Left renal cortex interstitium (tissue), 4 donors: ENCODE measurements around the gene FMN2. TPM values are rescaled to one million over a fixed set of nuclear protein-coding genes. Genes with fewer than 3 reads are reported as not detected.
"Not testable (repeated sequence)": the region's sequence is repeated elsewhere in the genome, so short reads cannot be mapped to it uniquely, and the experiment has no call there.

Experiments used
- DNase-seq, 4 donors: peaks; one replicate each; pipeline ENCODE4 v3.0.0-alpha.2; 2013; ENCODE audit warnings: low read depth in 4 of 4, low spot score in 2 of 4, missing footprints in 1 of 4
- polyA plus RNA-seq, 4 donors: library from polyadenylated mRNA; unstranded; fragments of 120-200 nt; gene quantifications; one replicate each; pipeline ENCODE4 v1.2.1, GENCODE V29; 2013; ENCODE audit not compliant: insufficient read length in 4 of 4

The FMN2 gene
- polyA plus RNA-seq, 4 donors = 3.8 to 8.8 (median 6.1) TPM

GRCh38 chr1:240294566-240294965 lies 202.9 kb downstream of the FMN2 start:
- DNase-seq = no peak

- no peak for DNase-seq
Measured at GRCh38 chr1:240295811-240296210, 204.1 kb downstream of the FMN2 start.

- no peak for DNase-seq
Measured at GRCh38 chr1:240304466-240304865, 212.8 kb downstream of the FMN2 start.

GRCh38 chr1:240306673-240307072 lies 215.0 kb downstream of the FMN2 start:
- DNase-seq = no peak

GRCh38 chr1:240308096-240308495 lies 216.4 kb downstream of the FMN2 start:
- no peak for DNase-seq

GRCh38 chr1:240309769-240310168 lies 218.1 kb downstream of the FMN2 start:
- DNase-seq = no peak

GRCh38 chr1:240310226-240310925 lies 218.7 kb downstream of the FMN2 start:
- no peak for DNase-seq

GRCh38 chr1:240312872-240313271 lies 221.2 kb downstream of the FMN2 start:
- DNase-seq = no peak

GRCh38 chr1:240314845-240315801 lies 223.4 kb downstream of the FMN2 start:
- DNase-seq = no peak

- no peak for DNase-seq
Measured at GRCh38 chr1:240319998-240320397, 228.3 kb downstream of the FMN2 start.

GRCh38 chr1:240320659-240321058 lies 229.0 kb downstream of the FMN2 start:
- DNase-seq = no peak

- no peak for DNase-seq
Measured at GRCh38 chr1:240322943-240323342, 231.3 kb downstream of the FMN2 start.

- not testable (repeated sequence) for DNase-seq
Measured at GRCh38 chr1:240328382-240328781, 236.7 kb downstream of the FMN2 start.

- no peak for DNase-seq
Measured at GRCh38 chr1:240329443-240329842, 237.8 kb downstream of the FMN2 start.

GRCh38 chr1:240332672-240333071 lies 241.0 kb downstream of the FMN2 start:
- no peak for DNase-seq

GRCh38 chr1:240337781-240338180 lies 246.1 kb downstream of the FMN2 start:
- no peak for DNase-seq

- DNase-seq = no peak
Measured at GRCh38 chr1:240338837-240339236, 247.2 kb downstream of the FMN2 start.

GRCh38 chr1:240341365-240342250 lies 249.9 kb downstream of the FMN2 start:
- no peak for DNase-seq

GRCh38 chr1:240342251-240342625 lies 250.6 kb downstream of the FMN2 start:
- DNase-seq = no peak

GRCh38 chr1:240343045-240343444 lies 251.4 kb downstream of the FMN2 start:
- DNase-seq = no peak

- DNase-seq = no peak
Measured at GRCh38 chr1:240343966-240344365, 252.3 kb downstream of the FMN2 start.
